ENCODE data around the gene ARAP1. TPM values are rescaled to one million over a fixed set of nuclear protein-coding genes. Genes with fewer than 3 reads are reported as not detected.

Gene ARAP1
- total RNA-seq, 2 experiments from 2014 or later = 65.7 to 69.8 TPM

DNA sequence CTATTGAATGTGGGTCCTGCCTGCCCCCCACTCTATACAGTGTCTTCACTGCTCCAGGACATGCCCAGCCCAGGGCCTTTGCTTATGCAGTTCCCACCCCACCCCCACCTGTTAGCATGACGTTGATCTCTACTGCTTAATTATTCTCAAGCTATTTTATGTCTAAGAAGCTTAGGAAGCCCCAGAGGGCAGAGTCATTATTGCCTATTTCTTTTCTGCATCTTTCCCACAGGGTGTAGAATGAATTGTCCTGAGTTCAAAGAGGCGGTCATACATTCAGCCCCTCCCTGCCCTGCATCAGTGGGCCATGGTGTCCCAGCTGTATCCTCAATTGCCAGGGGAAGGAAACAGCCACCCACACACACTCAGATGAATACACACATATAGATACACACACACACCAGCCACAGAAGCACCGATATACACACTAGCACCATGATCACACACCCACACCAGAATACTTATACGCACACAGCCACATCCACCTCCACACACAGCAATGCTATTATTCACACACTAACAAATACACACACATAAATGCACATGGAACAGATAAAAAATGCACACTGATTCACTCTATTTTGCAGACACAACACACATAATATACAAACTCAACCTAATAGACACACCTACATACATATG, 79.5 kb downstream of the ARAP1 start:
- DNase-seq (no peak), ATAC-seq (ENCODE audit: poor library complexity) (no peak)
- Histone ChIP-seq H3K4me1 (ENCODE audit: insufficient read depth, low read length) (peaks cover 11% of the 10 kb centered on the region), H3K9me3 (ENCODE audit: control insufficient read depth in 1 of 2, insufficient read depth in 1 of 2, low read length in 2 of 2) (peaks cover 6 to 41% of the 10 kb centered on the region in 2 experiments), H3K36me3 (ENCODE audit: insufficient read depth, low read length) (no peaks in the 10 kb centered on the region), H3K27me3 (ENCODE audit: control insufficient read depth in 1 of 2, insufficient read depth in 2 of 2, low read length in 2 of 2) (peaks cover 88 to 92% of the 10 kb centered on the region in 2 experiments), H3K27ac (ENCODE audit: low read depth in 1 of 2, low read length in 2 of 2) (no peak overlapping the region), H3K4me3 (ENCODE audit: low read length) (no peak overlapping the region)
- CTCF ChIA-PET = interaction anchor here (1.6 kb wide), 1 partner anchor 11 kb away, joined by 5 read pairs; no protein-coding TSS in a partner anchor
- H3K4me1 Mint-ChIP-seq (ENCODE audit: low read depth) = peaks cover 3% of the 10 kb centered on the region
- H3K27me3 Mint-ChIP-seq = peaks cover 81% of the 10 kb centered on the region
- no peak overlapping the region for H3K27ac Mint-ChIP-seq
- H3K4me3 Mint-ChIP-seq = no peak overlapping the region
- TF ChIP-seq, protein P1, sequence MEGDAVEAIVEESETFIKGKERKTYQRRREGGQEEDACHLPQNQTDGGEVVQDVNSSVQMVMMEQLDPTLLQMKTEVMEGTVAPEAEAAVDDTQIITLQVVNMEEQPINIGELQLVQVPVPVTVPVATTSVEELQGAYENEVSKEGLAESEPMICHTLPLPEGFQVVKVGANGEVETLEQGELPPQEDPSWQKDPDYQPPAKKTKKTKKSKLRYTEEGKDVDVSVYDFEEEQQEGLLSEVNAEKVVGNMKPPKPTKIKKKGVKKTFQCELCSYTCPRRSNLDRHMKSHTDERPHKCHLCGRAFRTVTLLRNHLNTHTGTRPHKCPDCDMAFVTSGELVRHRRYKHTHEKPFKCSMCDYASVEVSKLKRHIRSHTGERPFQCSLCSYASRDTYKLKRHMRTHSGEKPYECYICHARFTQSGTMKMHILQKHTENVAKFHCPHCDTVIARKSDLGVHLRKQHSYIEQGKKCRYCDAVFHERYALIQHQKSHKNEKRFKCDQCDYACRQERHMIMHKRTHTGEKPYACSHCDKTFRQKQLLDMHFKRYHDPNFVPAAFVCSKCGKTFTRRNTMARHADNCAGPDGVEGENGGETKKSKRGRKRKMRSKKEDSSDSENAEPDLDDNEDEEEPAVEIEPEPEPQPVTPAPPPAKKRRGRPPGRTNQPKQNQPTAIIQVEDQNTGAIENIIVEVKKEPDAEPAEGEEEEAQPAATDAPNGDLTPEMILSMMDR (IDR thresholded peaks at IDR 0.05) = no peak
- H3K36me3 Mint-ChIP-seq (ENCODE audit: low read depth) = no peaks in the 10 kb centered on the region
- intact Hi-C loops (cut with DNase I, micrococcal nuclease) = no loop called here
- H3K9me3 Mint-ChIP-seq = no peaks in the 10 kb centered on the region
- POLR2A ChIA-PET = no interaction called here

DNA sequence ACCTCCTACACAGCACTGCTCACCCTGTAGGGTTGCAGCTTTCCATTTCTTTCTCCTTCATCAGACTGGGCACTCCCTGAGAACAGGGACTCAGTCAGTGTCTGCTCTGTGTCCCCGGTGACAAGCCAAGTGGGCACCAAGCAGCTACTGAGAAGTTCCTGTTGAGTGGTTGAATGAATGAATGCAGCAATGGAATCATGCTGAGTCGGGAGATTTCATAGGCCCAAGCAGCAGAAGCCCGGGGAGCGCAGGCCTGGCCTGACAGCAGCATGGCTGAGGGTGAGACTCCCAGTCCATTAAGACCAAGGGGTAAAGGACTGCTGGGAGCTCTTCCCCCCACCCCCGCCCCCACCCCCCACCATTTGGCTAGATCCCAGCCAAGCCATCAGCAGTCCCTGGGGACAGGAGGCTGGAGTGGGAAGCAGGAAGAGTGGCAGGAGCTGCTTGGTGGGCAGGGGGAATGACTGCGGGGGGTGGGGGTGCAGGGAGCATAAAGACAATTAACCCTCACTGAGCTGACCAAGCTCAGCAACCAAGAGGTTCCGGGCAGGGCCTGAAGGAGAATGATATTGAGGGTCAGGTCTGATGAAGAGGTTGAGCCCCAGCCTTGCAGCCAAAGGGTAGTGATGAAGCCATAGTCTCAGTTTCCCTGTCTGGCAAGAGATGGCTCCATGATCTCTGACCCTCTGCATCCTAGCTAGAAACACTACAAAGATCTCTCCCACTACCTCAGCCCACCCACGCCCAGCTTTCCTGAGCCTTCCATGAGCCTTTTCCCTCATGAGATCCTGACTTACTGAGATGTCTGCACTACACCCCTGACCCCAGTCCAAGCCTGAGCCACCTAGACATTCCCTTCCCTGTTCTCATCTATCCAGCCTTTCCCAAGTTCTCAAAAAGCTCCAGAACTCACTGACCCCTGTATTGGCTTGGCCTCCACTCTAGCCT, 80.8 kb downstream of the ARAP1 start:
- Histone ChIP-seq H3K9me3 (ENCODE audit: control insufficient read depth in 1 of 2, insufficient read depth in 1 of 2, low read length in 2 of 2) (peaks cover 12 to 40% of the 10 kb centered on the region in 2 experiments), H3K4me1 (ENCODE audit: insufficient read depth, low read length) (peaks cover 1% of the 10 kb centered on the region), H3K4me3 (ENCODE audit: low read length) (no peak overlapping the region), H3K36me3 (ENCODE audit: insufficient read depth, low read length) (no peaks in the 10 kb centered on the region), H3K27ac (ENCODE audit: low read depth in 1 of 2, low read length in 2 of 2) (no peak overlapping the region), H3K27me3 (ENCODE audit: control insufficient read depth in 1 of 2, insufficient read depth in 2 of 2, low read length in 2 of 2) (peaks cover 87 to 89% of the 10 kb centered on the region in 2 experiments)
- TF ChIP-seq, protein P1 (IDR thresholded peaks at IDR 0.05) = no peak
- Mint-ChIP-seq H3K27ac (no peak overlapping the region), H3K4me3 (no peak overlapping the region), H3K4me1 (ENCODE audit: low read depth) (no peaks in the 10 kb centered on the region), H3K9me3 (no peaks in the 10 kb centered on the region), H3K36me3 (ENCODE audit: low read depth) (no peaks in the 10 kb centered on the region), H3K27me3 (peaks cover 86% of the 10 kb centered on the region)
- ATAC-seq (ENCODE audit: poor library complexity) = no peak
- intact Hi-C loops (cut with DNase I, micrococcal nuclease) = no loop called here
- DNase-seq = no peak
- ChIA-PET POLR2A (interaction anchor here (0.5 kb wide), 1 partner anchor 158 kb away, joined by 3 read pairs; no protein-coding TSS in a partner anchor), CTCF (interaction anchor here (1.6 kb wide), 1 partner anchor 13 kb away, joined by 5 read pairs; no protein-coding TSS in a partner anchor)

DNA sequence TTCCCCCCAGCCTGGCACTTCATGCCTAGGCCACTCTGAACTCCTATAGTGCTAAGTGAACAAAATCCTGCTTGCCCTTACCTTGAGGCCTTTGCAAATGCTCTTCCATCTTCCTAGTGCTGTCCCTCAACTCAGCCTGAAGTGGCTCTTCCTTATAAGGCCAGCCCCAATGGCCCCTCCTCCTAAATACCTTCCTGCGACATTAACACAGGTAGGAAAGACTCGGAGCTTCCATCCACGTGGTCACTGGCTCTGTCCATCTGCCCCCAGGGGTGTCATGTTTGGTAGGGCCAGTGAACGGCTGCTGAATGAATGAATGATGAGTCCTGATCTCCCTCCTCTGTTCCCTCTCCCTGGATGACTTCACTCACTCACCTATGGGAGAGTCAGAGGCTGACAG, 82.2 kb downstream of the ARAP1 start:
- H3K27me3 Mint-ChIP-seq = peaks cover 84% of the 10 kb centered on the region

More for the DNA sequence above, 82.2 kb downstream of the ARAP1 start:
- ATAC-seq (ENCODE audit: poor library complexity) (no peak), DNase-seq (no peak)
- H3K4me1 Mint-ChIP-seq (ENCODE audit: low read depth) = no peaks in the 10 kb centered on the region
- intact Hi-C loops (cut with DNase I, micrococcal nuclease) = no loop called here
- no peaks in the 10 kb centered on the region for H3K36me3 ChIP-seq (ENCODE audit: insufficient read depth, low read length)
- H3K4me3 Mint-ChIP-seq = no peak overlapping the region
- ChIA-PET POLR2A (no interaction called here), CTCF (no interaction called here)
- H3K9me3 Mint-ChIP-seq = no peaks in the 10 kb centered on the region
- peaks cover 12 to 39% of the 10 kb centered on the region in 2 experiments for H3K9me3 ChIP-seq (ENCODE audit: control insufficient read depth in 1 of 2, insufficient read depth in 1 of 2, low read length in 2 of 2)
- no peak overlapping the region for H3K4me3 ChIP-seq (ENCODE audit: low read length)
- no peak overlapping the region for H3K27ac ChIP-seq (ENCODE audit: low read depth in 1 of 2, low read length in 2 of 2)
- no peak overlapping the region for H3K27ac Mint-ChIP-seq
- peaks cover 73 to 84% of the 10 kb centered on the region in 2 experiments for H3K27me3 ChIP-seq (ENCODE audit: control insufficient read depth in 1 of 2, insufficient read depth in 2 of 2, low read length in 2 of 2)
- H3K36me3 Mint-ChIP-seq (ENCODE audit: low read depth) = no peaks in the 10 kb centered on the region
- TF ChIP-seq, protein P1 (IDR thresholded peaks at IDR 0.05) = no peak
- no peaks in the 10 kb centered on the region for H3K4me1 ChIP-seq (ENCODE audit: insufficient read depth, low read length)

All from CD4-positive, alpha-beta T cell (primary cell).